GM12892 (cell line): Measurements from ENCODE around the gene ANKRD1.

Source experiments
- POLR2A ChIP-seq: IDR thresholded peaks from 2 replicates; pipeline ENCODE4 v1.6.1; 2011; ENCODE audit warnings: low read depth, low read length, control low read depth
- POLR2AphosphoS5 ChIP-seq: IDR thresholded peaks from 2 replicates; pipeline ENCODE4 v1.6.1; 2011; ENCODE audit warnings: low read depth, low read length, control low read depth

DNA sequence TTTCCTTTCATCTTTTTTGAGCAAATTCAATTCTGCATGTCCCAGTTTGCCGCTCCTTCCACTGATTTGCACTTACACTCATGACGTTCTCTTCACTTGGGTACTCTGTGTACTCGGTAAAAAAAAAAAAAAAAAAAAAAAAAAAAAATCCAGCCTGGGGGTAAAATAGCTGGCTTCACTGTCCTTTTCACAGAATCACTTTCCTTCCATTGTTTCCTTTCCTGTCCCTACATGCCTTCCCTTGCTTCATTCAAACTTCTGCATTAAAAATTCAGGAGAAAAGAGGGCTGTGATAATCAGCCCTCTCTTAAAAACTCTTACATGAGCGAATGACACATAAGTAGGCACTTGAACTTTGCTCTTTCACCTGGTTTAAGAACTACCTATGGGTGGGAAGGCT is 8.7 kb downstream of the ANKRD1 start:
- TF ChIP-seq POLR2A (no peak), POLR2AphosphoS5 (no peak)
